Suppressor macrophage (primary cell): Measurements from ENCODE around the gene YOD1.

ENCODE experiments used
- DNase-seq, 4 experiments: peaks; one replicate each; pipeline ENCODE4 v3.0.0-alpha.2; 2020 to 2022

YOD1 gene

GRCh38 chr1:207025146-207025880 is 25.7 kb downstream of the YOD1 start:
- peak; percentile 53 to 74 (median 70) for DNase-seq

- peak; percentile 67 to 86 (median 82) for DNase-seq
These were observed 26.5 kb downstream of the YOD1 start for GRCh38 chr1:207024202-207025145.

- no peak for DNase-seq
These were observed 27.9 kb downstream of the YOD1 start for GRCh38 chr1:207022996-207023679.

- DNase-seq = no peak
These were observed 29.0 kb downstream of the YOD1 start for GRCh38 chr1:207021876-207022596.

GRCh38 chr1:207021139-207021861 is 29.7 kb downstream of the YOD1 start:
- DNase-seq = no peak

GRCh38 chr1:207020709-207021107 is 30.3 kb downstream of the YOD1 start:
- peak; percentile 54 to 76 (median 72) for DNase-seq

- no peak for DNase-seq
These were observed 30.8 kb downstream of the YOD1 start for GRCh38 chr1:207020065-207020708.

GRCh38 chr1:207019661-207020060 is 31.3 kb downstream of the YOD1 start:
- no peak for DNase-seq

GRCh38 chr1:207019161-207019560 is 31.8 kb downstream of the YOD1 start:
- DNase-seq = no peak

- DNase-seq = no peak
These were observed 32.3 kb downstream of the YOD1 start for GRCh38 chr1:207018707-207019106.

GRCh38 chr1:207017615-207018559 is 33.1 kb downstream of the YOD1 start:
- DNase-seq = peak; percentile 68 to 92 (median 84)

- no peak for DNase-seq
These were observed 35.2 kb downstream of the YOD1 start for GRCh38 chr1:207015791-207016190.

- DNase-seq = peak in 1 of 4 experiments; percentile 26
These were observed 36.3 kb downstream of the YOD1 start for GRCh38 chr1:207014728-207015127.

GRCh38 chr1:207013321-207014085 is 37.5 kb downstream of the YOD1 start:
- DNase-seq = no peak

- no peak for DNase-seq
These were observed 40.3 kb downstream of the YOD1 start for GRCh38 chr1:207010726-207011125.

GRCh38 chr1:207009945-207010344 is 41.1 kb downstream of the YOD1 start:
- DNase-seq = no peak

GRCh38 chr1:207009182-207009850 is 41.7 kb downstream of the YOD1 start:
- no peak for DNase-seq

- DNase-seq = no peak
These were observed 43.5 kb downstream of the YOD1 start for GRCh38 chr1:207007352-207008033.
